PC-9 (cell line): ENCODE measurements around the gene CALML5. TPM values are rescaled to one million over a fixed set of nuclear protein-coding genes. Genes with fewer than 3 reads are reported as not detected.

Source experiments
- BruUV-seq: library from RNA; stranded (reverse); fragments of 400-500 nt; replicated peaks from 2 replicates; lab custom pipeline; 2021; lab: Mats Ljungman, UMichigan
- CTCF ChIA-PET: fragments of 300-600 bp; sonication (Branson Sonifier 250); formaldehyde crosslinking; loops from one replicate; lab custom pipeline; 2022; ENCODE audit warnings: antibody characterized with exemption; lab: Charles Lee
- POLR2A ChIA-PET: fragments of 300-600 bp; sonication (Branson Sonifier 250); formaldehyde crosslinking; loops from one replicate; lab custom pipeline; 2022; ENCODE audit warnings: antibody characterized with exemption; ENCODE audit not compliant: unreplicated experiment; lab: Charles Lee
- DNase-seq, 2 experiments: peaks; one replicate each; pipeline versions ENCODE4 v3.0.0 to v3.0.0-alpha.2; 2015 to 2022; ENCODE audit warnings: mixed read lengths in 1 of 2
- H2AFZ ChIP-seq: fragments of 200-600 bp; sonication (generic); 2 replicates; pipeline ENCODE4 v1.8.1; 2017; ENCODE audit warnings: antibody characterized with exemption
- H3F3A ChIP-seq: fragments of 200-600 bp; sonication (generic); 2 replicates; pipeline ENCODE4 v1.8.1; 2017; ENCODE audit warnings: antibody characterized with exemption, mild to moderate bottlenecking, low read depth; ENCODE audit not compliant: insufficient read depth
- H3K27ac ChIP-seq: fragments of 200-600 bp; sonication (generic); 2 replicates; pipeline ENCODE4 v1.6.1; 2016; ENCODE audit warnings: mixed run types
- H3K27me3 ChIP-seq: fragments of 200-600 bp; sonication (generic); 2 replicates; pipeline ENCODE4 v1.6.1; 2016; ENCODE audit warnings: low read depth, mixed run types; ENCODE audit not compliant: insufficient read depth
- H3K36me3 ChIP-seq: fragments of 200-600 bp; sonication (generic); 2 replicates; pipeline ENCODE4 v1.6.1; 2016; ENCODE audit warnings: low read depth, mixed run types
- H3K4me1 ChIP-seq: fragments of 200-600 bp; sonication (generic); replicated peaks from 2 replicates; pipeline ENCODE4 v1.6.1; 2016; ENCODE audit warnings: mixed run types; ENCODE audit not compliant: insufficient read depth
- H3K4me2 ChIP-seq: fragments of 200-600 bp; sonication (generic); 2 replicates; pipeline ENCODE4 v1.6.1; 2017; ENCODE audit warnings: mixed run types
- H3K4me3 ChIP-seq: fragments of 200-600 bp; sonication (generic); 2 replicates; pipeline ENCODE4 v1.6.1; 2016; ENCODE audit warnings: mixed run types
- H3K79me2 ChIP-seq: fragments of 200-600 bp; sonication (generic); 2 replicates; pipeline ENCODE4 v1.6.1; 2017; ENCODE audit warnings: low read depth, mixed run types
- H3K9me2 ChIP-seq: fragments of 200-600 bp; sonication (generic); 2 replicates; pipeline ENCODE4 v1.8.1; 2017; ENCODE audit warnings: mild to moderate bottlenecking; ENCODE audit not compliant: insufficient read depth
- H3K9me3 ChIP-seq: fragments of 200-600 bp; sonication (generic); 2 replicates; pipeline ENCODE4 v1.8.1; 2016; ENCODE audit warnings: low read depth; ENCODE audit not compliant: insufficient read depth
- H4K20me1 ChIP-seq: fragments of 200-600 bp; sonication (generic); 2 replicates; pipeline ENCODE4 v1.8.1; 2017; ENCODE audit not compliant: insufficient read depth
- EZH2 ChIP-seq: fragments of 200-600 bp; sonication (generic); IDR thresholded peaks from 2 replicates; pipeline ENCODE4 v1.8.0; 2017; ENCODE audit warnings: antibody characterized with exemption, low read depth
- intact Hi-C: fragments of 100-400 bp; cut with micrococcal nuclease; formaldehyde crosslinking; loops from one replicate; pipeline ENCODE4 v1.10.0; 2022; ENCODE audit not compliant: unreplicated experiment
- total RNA-seq: library from RNA; stranded (reverse); gene quantifications from 2 replicates; pipeline ENCODE4 v1.2.3, GENCODE V29; 2021
- TF ChIP-seq, protein P1 (sequence below): fragments of 200-600 bp; sonication (generic); conservative IDR thresholded peaks from 2 replicates; pipeline ENCODE4 v1.6.1; 2017; ENCODE audit warnings: mixed run types, antibody characterized with exemption, mild to moderate bottlenecking, moderate library complexity

CALML5 gene
- total RNA-seq, 1 experiment from 2014 or later = 3.0 TPM

DNA sequence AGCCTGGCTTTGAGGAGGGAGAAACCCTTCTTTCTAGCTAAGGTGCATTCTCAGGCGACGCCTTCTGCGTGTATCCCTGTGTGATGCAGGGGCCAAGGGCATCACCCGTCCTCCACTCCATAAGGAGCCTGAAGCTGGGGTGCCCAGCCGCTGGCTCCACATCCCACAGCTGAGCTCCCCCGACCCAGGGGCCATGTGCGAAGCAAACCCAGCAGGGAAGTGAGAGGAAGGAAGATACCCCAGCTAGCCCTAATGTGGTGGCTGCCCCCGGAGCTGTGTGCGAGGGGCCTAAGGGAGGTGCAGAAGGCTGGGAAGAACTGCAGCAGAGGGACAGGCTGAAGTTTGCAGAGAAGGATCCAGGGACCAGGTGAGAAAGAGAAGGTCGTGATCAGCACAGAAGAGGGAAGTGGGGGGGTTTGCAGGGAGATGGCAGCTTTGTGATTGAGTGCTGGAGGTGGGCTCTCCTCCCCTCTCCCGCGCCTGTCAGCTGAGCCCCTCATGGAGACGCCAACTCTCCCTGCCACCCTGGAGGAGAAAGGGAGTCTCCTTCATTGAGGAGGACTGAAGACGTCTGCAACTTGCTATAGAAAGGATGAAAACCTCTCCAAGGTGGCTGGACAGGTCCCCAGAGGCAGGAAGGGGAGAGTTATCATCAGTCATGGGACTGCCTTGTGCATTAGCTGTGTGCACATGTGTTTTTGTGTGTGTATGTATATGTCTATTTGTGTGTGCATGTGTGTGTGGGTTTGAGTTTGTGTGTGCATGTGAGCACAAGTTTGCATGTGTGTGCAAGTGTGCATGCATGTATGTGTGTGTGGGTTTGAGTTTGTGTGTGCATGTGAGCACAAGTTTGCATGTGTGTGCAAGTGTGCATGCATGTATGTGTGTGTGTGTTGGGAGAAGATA, 3.5 kb upstream of the CALML5 start:
- no peak for TF ChIP-seq EZH2
- TF ChIP-seq, protein P1, sequence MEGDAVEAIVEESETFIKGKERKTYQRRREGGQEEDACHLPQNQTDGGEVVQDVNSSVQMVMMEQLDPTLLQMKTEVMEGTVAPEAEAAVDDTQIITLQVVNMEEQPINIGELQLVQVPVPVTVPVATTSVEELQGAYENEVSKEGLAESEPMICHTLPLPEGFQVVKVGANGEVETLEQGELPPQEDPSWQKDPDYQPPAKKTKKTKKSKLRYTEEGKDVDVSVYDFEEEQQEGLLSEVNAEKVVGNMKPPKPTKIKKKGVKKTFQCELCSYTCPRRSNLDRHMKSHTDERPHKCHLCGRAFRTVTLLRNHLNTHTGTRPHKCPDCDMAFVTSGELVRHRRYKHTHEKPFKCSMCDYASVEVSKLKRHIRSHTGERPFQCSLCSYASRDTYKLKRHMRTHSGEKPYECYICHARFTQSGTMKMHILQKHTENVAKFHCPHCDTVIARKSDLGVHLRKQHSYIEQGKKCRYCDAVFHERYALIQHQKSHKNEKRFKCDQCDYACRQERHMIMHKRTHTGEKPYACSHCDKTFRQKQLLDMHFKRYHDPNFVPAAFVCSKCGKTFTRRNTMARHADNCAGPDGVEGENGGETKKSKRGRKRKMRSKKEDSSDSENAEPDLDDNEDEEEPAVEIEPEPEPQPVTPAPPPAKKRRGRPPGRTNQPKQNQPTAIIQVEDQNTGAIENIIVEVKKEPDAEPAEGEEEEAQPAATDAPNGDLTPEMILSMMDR = no peak
- H3F3A ChIP-seq = no peaks in the 10 kb centered on the region
- H3K4me3 ChIP-seq = no peak overlapping the region
- H3K27me3 ChIP-seq = no peaks in the 10 kb centered on the region
- H3K9me3 ChIP-seq = no peaks in the 10 kb centered on the region
- CTCF ChIA-PET = interaction anchor here (0.7 kb wide), 1 partner anchor 45 kb away, joined by 3 read pairs; no protein-coding TSS in a partner anchor
- POLR2A ChIA-PET = interaction anchor here (0.6 kb wide), 1 partner anchor 46 kb away, joined by 4 read pairs; no protein-coding TSS in a partner anchor
- H3K27ac ChIP-seq = no peak overlapping the region
- BruUV-seq = no TSS peak
- H3K4me2 ChIP-seq = peak overlapping the region; percentile 59
- no peak for DNase-seq
- H3K9me2 ChIP-seq = no peaks in the 10 kb centered on the region
- H4K20me1 ChIP-seq = no peaks in the 10 kb centered on the region
- H2AFZ ChIP-seq = no peak overlapping the region
- H3K36me3 ChIP-seq = no peaks in the 10 kb centered on the region
- intact Hi-C loops = loop anchor here (1.0 kb wide), 1 partner anchor 48 kb away; no protein-coding TSS in a partner anchor
- no peaks in the 10 kb centered on the region for H3K79me2 ChIP-seq
- peaks cover 63% of the 10 kb centered on the region for H3K4me1 ChIP-seq

DNA sequence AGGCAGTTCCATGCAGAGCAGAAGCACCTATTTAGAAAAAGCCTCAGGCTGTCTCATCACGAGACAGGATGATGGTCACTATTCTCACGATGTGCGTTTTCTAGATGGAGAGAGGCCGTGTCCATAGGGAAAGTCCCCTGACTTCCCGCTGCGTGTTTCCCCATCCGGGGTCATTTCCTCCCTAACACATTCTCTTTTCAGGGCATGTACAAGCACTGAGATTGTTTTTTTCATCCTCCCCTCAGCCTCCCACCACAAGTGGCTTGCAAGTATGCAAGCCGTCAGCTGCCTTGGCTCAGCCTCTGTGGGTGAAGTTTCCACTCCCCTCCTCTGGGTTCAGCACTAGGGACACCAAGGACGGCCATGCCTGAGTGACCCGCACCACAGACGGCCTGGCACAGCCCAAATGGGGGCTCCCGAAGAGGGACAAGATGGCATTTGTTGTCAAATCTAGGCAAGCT, 2.7 kb upstream of the CALML5 start:
- ChIA-PET CTCF (no interaction called here), POLR2A (no interaction called here)
- H3K4me1 ChIP-seq = peaks cover 68% of the 10 kb centered on the region

DNA sequence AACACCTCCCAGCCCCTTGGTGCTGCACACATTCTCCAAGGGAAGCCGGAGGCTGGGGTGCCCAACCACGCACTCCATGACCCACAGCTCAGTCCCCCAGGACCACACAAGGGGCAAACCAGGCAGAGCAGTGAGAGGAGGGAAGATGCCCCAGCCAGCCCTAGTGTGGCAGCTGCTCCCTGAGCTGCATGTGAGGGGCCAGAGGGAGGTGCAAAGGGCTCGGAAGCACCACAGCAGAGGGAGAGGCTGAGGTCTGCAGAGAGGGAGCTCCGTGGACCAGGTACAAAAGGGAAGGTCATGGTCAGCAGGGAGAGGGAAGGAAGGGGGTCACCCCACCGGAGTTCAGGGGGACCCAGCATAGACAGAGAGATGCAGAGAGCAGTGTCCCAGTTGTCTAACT, 1.5 kb upstream of the CALML5 start:
- no peak overlapping the region for H2AFZ ChIP-seq
- BruUV-seq = no TSS peak
- no peak overlapping the region for H3K4me2 ChIP-seq
- no peaks in the 10 kb centered on the region for H3K79me2 ChIP-seq
- peaks cover 77% of the 10 kb centered on the region for H3K4me1 ChIP-seq
- intact Hi-C loops = no loop called here
- no peaks in the 10 kb centered on the region for H4K20me1 ChIP-seq
- no peak for TF ChIP-seq EZH2
- TF ChIP-seq, protein P1 = no peak
- CTCF ChIA-PET = interaction anchor here (1.2 kb wide), 1 partner anchor 122 kb away, joined by 3 read pairs; no protein-coding TSS in a partner anchor
- POLR2A ChIA-PET = no interaction called here
- no peak overlapping the region for H3K27ac ChIP-seq
- no peak overlapping the region for H3K4me3 ChIP-seq
- 0 out of 2 replicates have a peak, but pooled peaks cover 4% of the 10 kb centered on the region for H3F3A ChIP-seq
- H3K9me2 ChIP-seq = no peaks in the 10 kb centered on the region
- H3K9me3 ChIP-seq = no peaks in the 10 kb centered on the region
- H3K27me3 ChIP-seq = no peaks in the 10 kb centered on the region
- no peaks in the 10 kb centered on the region for H3K36me3 ChIP-seq
- no peak for DNase-seq

More for the DNA sequence above, 2.7 kb upstream of the CALML5 start:
- Histone ChIP-seq H3K27ac (no peak overlapping the region), H3K4me3 (no peak overlapping the region), H2AFZ (no peak overlapping the region), H3K4me2 (no peak overlapping the region), H3K36me3 (no peaks in the 10 kb centered on the region), H4K20me1 (no peaks in the 10 kb centered on the region), H3K27me3 (no peaks in the 10 kb centered on the region), H3K9me3 (no peaks in the 10 kb centered on the region), H3K79me2 (no peaks in the 10 kb centered on the region), H3F3A (no peaks in the 10 kb centered on the region), H3K9me2 (no peaks in the 10 kb centered on the region)
- BruUV-seq = no TSS peak
- no peak for TF ChIP-seq EZH2
- TF ChIP-seq, protein P1 = no peak
- DNase-seq = no peak
- intact Hi-C loops = no loop called here
